Ishikawa (cell line): Measurements from ENCODE around the gene CTTN.

Source experiments
- CEBPB ChIP-seq: IDR thresholded peaks from 2 replicates; pipeline ENCODE4 v1.6.1; 2012
- CREB1 ChIP-seq: IDR thresholded peaks from 2 replicates; pipeline ENCODE4 v1.6.1; 2012; ENCODE audit warnings: low read depth
- EGR1 ChIP-seq: IDR thresholded peaks from 2 replicates; pipeline ENCODE4 v1.6.1; 2012
- EP300 ChIP-seq: IDR thresholded peaks from 2 replicates; pipeline ENCODE4 v1.6.1; 2012; ENCODE audit warnings: borderline replicate concordance
- FOXM1 ChIP-seq: IDR thresholded peaks from 2 replicates; pipeline ENCODE4 v1.6.1; 2012; ENCODE audit warnings: low read depth, borderline replicate concordance
- MAX ChIP-seq: IDR thresholded peaks from 2 replicates; pipeline ENCODE4 v1.6.1; 2012
- NFIC ChIP-seq: IDR thresholded peaks from 2 replicates; pipeline ENCODE4 v1.6.1; 2012
- RAD21 ChIP-seq: IDR thresholded peaks from 2 replicates; pipeline ENCODE4 v1.6.1; 2012; ENCODE audit warnings: low read depth
- REST ChIP-seq: IDR thresholded peaks from 2 replicates; pipeline ENCODE4 v1.6.1; 2012; ENCODE audit warnings: low read depth, mild to moderate bottlenecking
- TAF1 ChIP-seq: IDR thresholded peaks from 2 replicates; pipeline ENCODE4 v1.6.1; 2012; ENCODE audit warnings: low read depth, mild to moderate bottlenecking
- TCF12 ChIP-seq: IDR thresholded peaks from 2 replicates; pipeline ENCODE4 v1.6.1; 2012; ENCODE audit warnings: low read depth
- USF1 ChIP-seq: IDR thresholded peaks from 2 replicates; pipeline ENCODE4 v1.6.1; 2012
- YY1 ChIP-seq: IDR thresholded peaks from 2 replicates; pipeline ENCODE4 v1.6.1; 2012; ENCODE audit warnings: low read depth
- ZBTB7A ChIP-seq: IDR thresholded peaks from 2 replicates; pipeline ENCODE4 v1.6.1; 2012; ENCODE audit warnings: low read depth

- TF ChIP-seq EP300, result no peak
- no peak for TF ChIP-seq TCF12
- TF ChIP-seq NFIC, result no peak
- no peak for TF ChIP-seq USF1
- no peak for TF ChIP-seq REST
- no peak for TF ChIP-seq CEBPB
- TF ChIP-seq EGR1, result no peak
- TF ChIP-seq RAD21, result no peak
- no peak for TF ChIP-seq ZBTB7A
- no peak for TF ChIP-seq MAX
- TF ChIP-seq TAF1, result no peak
- TF ChIP-seq FOXM1, result no peak
- TF ChIP-seq YY1, result no peak
- TF ChIP-seq CREB1, result no peak
Measured at GRCh38 chr11:70473186-70473872, 75.0 kb downstream of the CTTN start.
